ENCODE measurements around the gene VPS9D1.

Gene VPS9D1

DNA sequence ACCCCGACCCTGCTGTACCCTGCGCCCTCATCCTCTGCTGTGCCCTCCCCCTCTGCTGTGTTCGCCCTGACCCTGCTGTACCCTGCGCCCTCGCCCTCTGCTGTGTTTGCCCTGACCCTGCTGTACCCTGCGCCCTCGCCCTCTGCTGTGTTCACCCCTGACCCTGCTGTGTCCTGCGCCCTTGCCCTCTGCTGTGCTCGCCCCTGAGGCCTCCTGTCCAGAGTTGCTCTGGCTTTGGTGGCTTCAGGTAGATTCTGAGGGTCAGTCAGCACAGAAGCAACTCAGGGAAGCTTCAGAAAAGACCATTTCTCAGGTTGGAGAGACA lies 12.2 kb upstream of the VPS9D1 start:
- H3K27me3 ChIP-seq (ENCODE audit: insufficient read depth, low read depth), result no peaks in the 10 kb centered on the region
- peaks cover under 1% of the 10 kb centered on the region; the same call in 1 of the 2 replicates for H3K36me3 ChIP-seq (ENCODE audit: insufficient read depth)
- peaks cover 13% of the 10 kb centered on the region for H3K4me1 ChIP-seq (ENCODE audit: low read depth, poor library complexity, severe bottlenecking)
- H2AFZ ChIP-seq (ENCODE audit: low read depth), result no peak overlapping the region
- no peak overlapping the region for H3K27ac ChIP-seq
- H3K9ac ChIP-seq, result no peak overlapping the region
- no peak overlapping the region for H3K4me3 ChIP-seq (IDR thresholded peaks at IDR 0.05; ENCODE audit: insufficient read depth, low read depth, low read length)
- H3K79me2 ChIP-seq (ENCODE audit: insufficient read depth, low read depth), result no peaks in the 10 kb centered on the region; the same call in 1 of the 2 replicates
- TF ChIP-seq, protein P1, sequence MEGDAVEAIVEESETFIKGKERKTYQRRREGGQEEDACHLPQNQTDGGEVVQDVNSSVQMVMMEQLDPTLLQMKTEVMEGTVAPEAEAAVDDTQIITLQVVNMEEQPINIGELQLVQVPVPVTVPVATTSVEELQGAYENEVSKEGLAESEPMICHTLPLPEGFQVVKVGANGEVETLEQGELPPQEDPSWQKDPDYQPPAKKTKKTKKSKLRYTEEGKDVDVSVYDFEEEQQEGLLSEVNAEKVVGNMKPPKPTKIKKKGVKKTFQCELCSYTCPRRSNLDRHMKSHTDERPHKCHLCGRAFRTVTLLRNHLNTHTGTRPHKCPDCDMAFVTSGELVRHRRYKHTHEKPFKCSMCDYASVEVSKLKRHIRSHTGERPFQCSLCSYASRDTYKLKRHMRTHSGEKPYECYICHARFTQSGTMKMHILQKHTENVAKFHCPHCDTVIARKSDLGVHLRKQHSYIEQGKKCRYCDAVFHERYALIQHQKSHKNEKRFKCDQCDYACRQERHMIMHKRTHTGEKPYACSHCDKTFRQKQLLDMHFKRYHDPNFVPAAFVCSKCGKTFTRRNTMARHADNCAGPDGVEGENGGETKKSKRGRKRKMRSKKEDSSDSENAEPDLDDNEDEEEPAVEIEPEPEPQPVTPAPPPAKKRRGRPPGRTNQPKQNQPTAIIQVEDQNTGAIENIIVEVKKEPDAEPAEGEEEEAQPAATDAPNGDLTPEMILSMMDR (conservative IDR thresholded peaks at IDR 0.05; ENCODE audit: low read depth, low read length), result no peak
- no peak overlapping the region for H3K4me2 ChIP-seq
- no peaks in the 10 kb centered on the region for H4K20me1 ChIP-seq (ENCODE audit: insufficient read depth)

DNA sequence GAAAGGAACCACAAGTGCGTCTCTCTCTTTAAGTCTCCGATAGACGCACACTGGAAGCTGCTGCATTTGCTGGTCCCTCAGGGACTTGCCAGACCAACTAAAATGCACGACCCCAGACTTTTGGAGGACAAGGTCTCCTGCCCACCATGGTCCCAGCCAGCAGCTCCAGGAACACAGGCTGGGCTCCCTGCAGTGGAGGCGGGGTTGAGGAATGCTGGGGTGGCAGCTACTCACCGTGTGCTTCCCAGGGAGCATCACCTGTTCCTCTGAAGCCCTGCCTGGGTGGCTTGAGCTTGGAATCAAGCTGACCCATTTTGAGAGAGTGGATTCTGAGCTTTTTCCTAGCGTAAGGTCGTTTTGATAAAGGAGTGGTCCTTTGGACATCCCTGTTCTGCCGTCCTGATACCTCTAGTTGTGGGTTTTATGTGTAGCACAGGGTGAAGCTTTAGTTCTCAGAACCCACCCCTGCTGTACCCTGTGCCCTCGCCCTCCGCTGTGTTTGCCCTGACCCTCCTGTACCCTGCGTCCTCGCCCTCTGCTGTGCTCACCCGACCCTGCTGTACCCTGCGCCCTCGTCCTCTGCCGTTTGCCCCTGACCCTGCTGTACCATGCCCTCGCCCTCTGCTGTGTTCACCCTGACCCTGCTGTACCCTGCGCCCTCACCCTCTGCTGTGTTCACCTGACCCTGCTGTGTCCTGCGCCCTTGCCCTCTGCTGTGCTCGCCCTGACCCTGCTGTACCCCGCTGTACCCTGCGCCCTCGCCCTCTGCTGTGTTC lies 11.6 kb upstream of the VPS9D1 start:
- Histone ChIP-seq H4K20me1 (ENCODE audit: insufficient read depth) (no peaks in the 10 kb centered on the region), H3K27me3 (ENCODE audit: insufficient read depth, low read depth) (no peaks in the 10 kb centered on the region), H3K9ac (no peak overlapping the region), H3K4me3 (IDR thresholded peaks at IDR 0.05; ENCODE audit: insufficient read depth, low read depth, low read length) (no peak overlapping the region), H3K4me2 (no peak overlapping the region), H3K79me2 (ENCODE audit: insufficient read depth, low read depth) (no peaks in the 10 kb centered on the region; the same call in 1 of the 2 replicates), H3K36me3 (ENCODE audit: insufficient read depth) (no peaks in the 10 kb centered on the region; the same call in 1 of the 2 replicates), H2AFZ (ENCODE audit: low read depth) (no peak overlapping the region), H3K27ac (no peak overlapping the region; the same call in 1 of the 2 replicates), H3K4me1 (ENCODE audit: low read depth, poor library complexity, severe bottlenecking) (peaks cover 7% of the 10 kb centered on the region)
- TF ChIP-seq, protein P1 (conservative IDR thresholded peaks at IDR 0.05; ENCODE audit: low read depth, low read length), result no peak

DNA sequence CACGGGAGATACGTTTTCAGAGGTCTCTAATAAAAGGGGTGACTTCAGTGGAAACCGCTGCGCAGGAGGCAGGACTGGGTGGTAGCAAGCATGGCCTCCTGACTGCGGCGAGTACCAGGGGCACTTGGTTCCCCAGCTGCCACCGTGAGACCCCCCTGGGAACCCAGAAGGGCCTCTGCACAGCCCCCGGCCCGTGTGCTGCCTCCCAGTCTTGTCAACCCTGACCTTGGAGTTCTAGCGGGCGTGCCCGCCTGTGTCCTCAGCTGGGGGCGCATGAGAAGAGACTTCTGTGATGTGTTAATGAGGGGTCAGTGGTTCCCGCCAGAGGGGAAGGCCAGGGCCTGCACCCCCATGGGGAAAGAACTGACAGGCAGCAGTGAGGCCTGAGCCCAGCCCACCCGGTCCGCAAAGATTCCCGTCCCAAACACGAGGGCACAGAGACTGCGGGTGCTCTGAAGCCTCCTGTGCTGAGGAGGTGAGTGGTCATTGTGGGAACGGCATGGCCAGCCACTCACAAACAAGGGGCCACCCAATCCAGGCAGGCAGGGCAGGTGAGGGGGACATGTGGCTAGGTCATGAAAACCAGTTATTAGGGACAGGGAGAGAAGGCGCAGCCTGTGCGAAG lies 10.0 kb upstream of the VPS9D1 start:
- no peaks in the 10 kb centered on the region for H3K4me1 ChIP-seq (ENCODE audit: low read depth, poor library complexity, severe bottlenecking)
- H2AFZ ChIP-seq (ENCODE audit: low read depth), result no peak overlapping the region
- H3K4me3 ChIP-seq (IDR thresholded peaks at IDR 0.05; ENCODE audit: insufficient read depth, low read depth, low read length), result no peak overlapping the region
- H3K36me3 ChIP-seq (ENCODE audit: insufficient read depth), result no peaks in the 10 kb centered on the region; the same call in 1 of the 2 replicates
- H3K9ac ChIP-seq, result no peak overlapping the region
- no peak overlapping the region for H3K27ac ChIP-seq
- H4K20me1 ChIP-seq (ENCODE audit: insufficient read depth), result no peaks in the 10 kb centered on the region
- no peaks in the 10 kb centered on the region for H3K27me3 ChIP-seq (ENCODE audit: insufficient read depth, low read depth)
- H3K79me2 ChIP-seq (ENCODE audit: insufficient read depth, low read depth), result no peaks in the 10 kb centered on the region; the same call in 1 of the 2 replicates
- TF ChIP-seq, protein P1 (conservative IDR thresholded peaks at IDR 0.05; ENCODE audit: low read depth, low read length), result no peak
- H3K4me2 ChIP-seq, result no peak overlapping the region

DNA sequence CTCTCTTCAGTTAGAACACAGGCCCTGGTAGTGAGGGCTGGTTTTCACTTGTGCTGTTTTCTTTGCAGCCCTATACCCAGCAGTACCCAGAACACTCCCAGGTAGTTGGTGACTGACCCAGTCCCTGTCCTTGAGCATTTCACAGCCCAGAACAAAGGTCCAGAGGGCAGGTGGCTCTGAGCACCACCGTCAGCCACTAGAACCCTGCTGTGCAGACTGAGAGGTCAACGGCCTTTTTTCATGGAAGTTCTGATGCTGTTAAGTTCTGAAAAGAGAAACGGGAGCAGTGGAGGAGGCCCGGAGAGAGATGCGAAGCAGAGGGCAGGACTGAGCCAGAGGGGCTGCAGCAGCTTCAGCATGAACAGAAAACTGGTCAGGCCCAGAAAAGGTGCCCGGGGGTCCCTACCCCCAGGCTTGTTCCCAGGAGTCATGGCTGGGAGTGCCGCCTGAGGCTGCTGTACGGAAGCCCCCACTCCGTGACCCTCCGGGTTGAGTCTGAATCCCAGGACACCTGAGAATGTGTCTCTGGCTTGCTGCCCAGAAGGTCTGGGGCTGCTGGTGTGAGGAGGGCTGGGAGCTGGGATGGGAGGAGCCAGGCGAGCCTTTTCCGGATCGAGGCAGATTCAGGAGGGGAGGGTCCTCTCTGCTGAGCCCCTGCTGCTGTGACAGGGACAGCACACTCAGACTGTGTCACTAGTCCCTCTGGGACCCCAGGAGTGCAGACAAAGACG lies 9.3 kb upstream of the VPS9D1 start:
- H3K27me3 ChIP-seq (ENCODE audit: insufficient read depth, low read depth), result no peaks in the 10 kb centered on the region
- H3K4me2 ChIP-seq, result no peak overlapping the region
- H3K79me2 ChIP-seq (ENCODE audit: insufficient read depth, low read depth), result no peaks in the 10 kb centered on the region; the same call in 1 of the 2 replicates
- no peaks in the 10 kb centered on the region; the same call in 1 of the 2 replicates for H3K36me3 ChIP-seq (ENCODE audit: insufficient read depth)
- no peak overlapping the region for H3K9ac ChIP-seq
- H4K20me1 ChIP-seq (ENCODE audit: insufficient read depth), result no peaks in the 10 kb centered on the region
- no peak overlapping the region for H3K4me3 ChIP-seq (IDR thresholded peaks at IDR 0.05; ENCODE audit: insufficient read depth, low read depth, low read length)
- H3K27ac ChIP-seq, result no peak overlapping the region
- no peaks in the 10 kb centered on the region for H3K4me1 ChIP-seq (ENCODE audit: low read depth, poor library complexity, severe bottlenecking)
- TF ChIP-seq, protein P1 (conservative IDR thresholded peaks at IDR 0.05; ENCODE audit: low read depth, low read length), result no peak
- H2AFZ ChIP-seq (ENCODE audit: low read depth), result no peak overlapping the region

Measured in KMS-11 (cell line).